ENCODE measurements around the gene ANKRD26.

- TF ChIP-seq RFX5 (IDR thresholded peaks at IDR 0.05; ENCODE audit: low read length): no peak
- TF ChIP-seq POLR2AphosphoS5 (IDR thresholded peaks at IDR 0.05; ENCODE audit: low read depth, low read length): no peak
- no peak for TF ChIP-seq RAD21 (IDR thresholded peaks at IDR 0.05; ENCODE audit: low read length)
- TF ChIP-seq REST (IDR thresholded peaks at IDR 0.05; ENCODE audit: low read depth, low read length): no peak
Measured at GRCh38 chr10:26994743-26995142, 105.6 kb downstream of the ANKRD26 start.

All from SK-N-SH (cell line).